Measurements from ENCODE around the gene ABHD6.
"Not testable (repeated sequence)": the region's sequence is repeated elsewhere in the genome, so short reads cannot be mapped to it uniquely, and the experiment has no call there.

ABHD6 gene

GRCh38 chr3:58260733-58261132, 23.1 kb downstream of the ABHD6 start:
- ChIA-PET CTCF (interaction anchor here (1.0 to 1.5 kb wide), 4 partner anchors 9 to 83 kb away, joined by 3 to 4 read pairs (median 4); partner anchors contain the start of genes HTD2 and RPP14), POLR2A (interaction anchor here (1.0 to 1.4 kb wide), 2 partner anchors 11 to 22 kb away, joined by 5 read pairs; partner anchors contain the start of gene ABHD6)
- no peak overlapping the region for H3K4me3 ChIP-seq (ENCODE audit: low read depth, low read length)
- TF ChIP-seq CTCF (IDR thresholded peaks at IDR 0.05; ENCODE audit: insufficient read depth, low read length, missing control alignments) = no peak
- no peak for DNase-seq (ENCODE audit: low read depth, low spot score)

- H3K4me3 ChIP-seq (ENCODE audit: low read depth, low read length) = no peak overlapping the region
- CTCF ChIA-PET = interaction anchor here (1.6 kb wide), 1 partner anchor 45 kb away, joined by 4 read pairs; the partner anchor contains the start of genes HTD2 and RPP14
- no peak for DNase-seq (ENCODE audit: low read depth, low spot score)
- POLR2A ChIA-PET = no interaction called here
- TF ChIP-seq CTCF (IDR thresholded peaks at IDR 0.05; ENCODE audit: insufficient read depth, low read length, missing control alignments) = no peak
Measured at GRCh38 chr3:58261954-58262666, 24.5 kb downstream of the ABHD6 start.

- DNase-seq (ENCODE audit: low read depth, low spot score) = no peak
Measured at GRCh38 chr3:58266577-58266976, 29.0 kb downstream of the ABHD6 start.

GRCh38 chr3:58267543-58267942, 30.0 kb downstream of the ABHD6 start:
- CTCF ChIA-PET; POLR2A ChIA-PET; DNase-seq (ENCODE audit: low read depth, low spot score); H3K4me3 ChIP-seq (ENCODE audit: low read depth, low read length): not testable (repeated sequence)

More at GRCh38 chr3:58266577-58266976, 29.0 kb downstream of the ABHD6 start:
- POLR2A ChIA-PET = no interaction called here
- CTCF ChIA-PET = no interaction called here
- no peak overlapping the region for H3K4me3 ChIP-seq (ENCODE audit: low read depth, low read length)
- no peak for TF ChIP-seq CTCF (IDR thresholded peaks at IDR 0.05; ENCODE audit: insufficient read depth, low read length, missing control alignments)

- POLR2A ChIA-PET = no interaction called here
- DNase-seq (ENCODE audit: low read depth, low spot score) = no peak
- CTCF ChIA-PET = interaction anchor here (4.9 kb wide), 1 partner anchor 37 kb away, joined by 25 read pairs; the partner anchor contains the start of genes HTD2 and RPP14
- TF ChIP-seq CTCF (IDR thresholded peaks at IDR 0.05; ENCODE audit: insufficient read depth, low read length, missing control alignments) = no peak
- no peak overlapping the region for H3K4me3 ChIP-seq (ENCODE audit: low read depth, low read length)
Measured at GRCh38 chr3:58269356-58269755, 31.8 kb downstream of the ABHD6 start.

GRCh38 chr3:58270485-58270884, 32.9 kb downstream of the ABHD6 start:
- no peak for DNase-seq (ENCODE audit: low read depth, low spot score)
- ChIA-PET POLR2A (interaction anchor here (0.7 kb wide), 1 partner anchor 231 kb away, joined by 3 read pairs; no protein-coding TSS in a partner anchor), CTCF (interaction anchor here (2.1 to 4.9 kb wide), 3 partner anchors 30 to 83 kb away, joined by 8 to 25 read pairs (median 18); partner anchors contain the start of genes HTD2 and RPP14)
- no peak overlapping the region for H3K4me3 ChIP-seq (ENCODE audit: low read depth, low read length)
- TF ChIP-seq CTCF (IDR thresholded peaks at IDR 0.05; ENCODE audit: insufficient read depth, low read length, missing control alignments) = no peak

Data from AG04449 (cell line).